ENCODE measurements around the gene IL18BP.

Gene IL18BP

GRCh38 chr11:71996517-71996916 lies 2.2 kb upstream of the IL18BP start:
- in situ Hi-C loops (cut with MboI; ENCODE audit: low sequenced_read_pairs) = no loop called here

GRCh38 chr11:71996946-71997345 lies 1.8 kb upstream of the IL18BP start:
- in situ Hi-C loops (cut with MboI; ENCODE audit: low sequenced_read_pairs) = no loop called here

- in situ Hi-C loops (cut with MboI; ENCODE audit: low sequenced_read_pairs) = no loop called here
These were observed 1.1 kb upstream of the IL18BP start for GRCh38 chr11:71997594-71997993.

DNA sequence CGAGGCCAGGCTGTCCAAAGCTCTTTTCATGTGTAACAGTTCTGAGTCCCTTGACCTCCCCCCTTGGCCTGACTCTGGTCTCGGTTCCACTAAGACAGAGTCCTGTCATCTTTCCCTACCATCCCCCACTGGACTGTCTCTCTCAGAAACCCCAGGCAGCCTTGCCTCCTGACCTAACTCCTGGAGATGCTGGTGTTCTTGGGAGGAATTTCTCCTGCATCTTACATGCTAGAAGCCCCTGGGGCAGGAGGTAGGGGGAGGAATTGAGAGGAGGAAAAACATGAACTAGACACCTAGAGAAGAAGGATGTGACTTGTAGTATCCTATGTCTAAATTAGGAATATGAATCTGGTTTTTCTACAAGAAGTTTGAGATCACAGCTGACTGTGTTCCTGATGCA lies 648 bp upstream of the IL18BP start:
- in situ Hi-C loops (cut with MboI; ENCODE audit: low sequenced_read_pairs) = no loop called here

DNA sequence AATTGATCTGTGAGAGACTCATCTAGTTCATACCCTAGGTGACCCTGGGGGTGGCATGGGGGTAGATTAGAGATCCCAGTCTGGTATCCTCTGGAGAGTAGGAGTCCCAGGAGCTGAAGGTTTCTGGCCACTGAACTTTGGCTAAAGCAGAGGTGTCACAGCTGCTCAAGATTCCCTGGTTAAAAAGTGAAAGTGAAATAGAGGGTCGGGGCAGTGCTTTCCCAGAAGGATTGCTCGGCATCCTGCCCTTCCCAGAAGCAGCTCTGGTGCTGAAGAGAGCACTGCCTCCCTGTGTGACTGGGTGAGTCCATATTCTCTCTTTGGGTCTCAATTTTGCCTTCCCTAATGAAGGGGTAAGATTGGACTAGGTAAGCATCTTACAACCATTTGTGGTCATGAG lies 653 bp downstream of the IL18BP start:
- in situ Hi-C loops (cut with MboI; ENCODE audit: low sequenced_read_pairs) = no loop called here

- in situ Hi-C loops (cut with MboI; ENCODE audit: low sequenced_read_pairs) = no loop called here
These were observed 1.1 kb downstream of the IL18BP start for GRCh38 chr11:71999798-72000197.

DNA sequence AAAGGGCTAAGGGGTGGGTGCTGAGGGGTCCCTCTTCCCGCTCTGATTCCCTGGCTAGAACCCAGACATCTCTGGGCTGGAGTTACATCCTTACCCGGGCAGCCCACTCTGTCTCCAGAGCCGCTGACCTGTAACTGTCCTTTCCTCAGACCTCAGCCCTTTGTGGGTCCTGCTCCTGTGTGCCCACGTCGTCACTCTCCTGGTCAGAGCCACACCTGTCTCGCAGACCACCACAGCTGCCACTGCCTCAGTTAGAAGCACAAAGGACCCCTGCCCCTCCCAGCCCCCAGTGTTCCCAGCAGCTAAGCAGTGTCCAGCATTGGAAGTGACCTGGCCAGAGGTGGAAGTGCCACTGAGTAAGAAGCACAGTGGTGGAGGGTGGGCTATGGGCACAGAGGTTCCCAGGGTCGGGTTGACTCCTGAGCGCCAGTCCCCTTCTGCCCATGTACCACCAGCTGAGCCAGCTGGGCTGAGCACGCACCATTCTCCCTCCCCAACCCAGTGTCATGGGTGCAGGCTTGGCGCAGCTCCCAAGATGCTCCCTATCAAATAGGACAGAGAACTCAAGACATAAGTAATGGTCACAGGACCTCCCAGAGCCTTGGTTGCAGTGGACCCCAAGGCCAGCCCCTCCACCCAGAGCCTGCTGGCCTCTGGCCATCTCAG lies 1.6 kb downstream of the IL18BP start:
- in situ Hi-C loops (cut with MboI; ENCODE audit: low sequenced_read_pairs) = no loop called here

DNA sequence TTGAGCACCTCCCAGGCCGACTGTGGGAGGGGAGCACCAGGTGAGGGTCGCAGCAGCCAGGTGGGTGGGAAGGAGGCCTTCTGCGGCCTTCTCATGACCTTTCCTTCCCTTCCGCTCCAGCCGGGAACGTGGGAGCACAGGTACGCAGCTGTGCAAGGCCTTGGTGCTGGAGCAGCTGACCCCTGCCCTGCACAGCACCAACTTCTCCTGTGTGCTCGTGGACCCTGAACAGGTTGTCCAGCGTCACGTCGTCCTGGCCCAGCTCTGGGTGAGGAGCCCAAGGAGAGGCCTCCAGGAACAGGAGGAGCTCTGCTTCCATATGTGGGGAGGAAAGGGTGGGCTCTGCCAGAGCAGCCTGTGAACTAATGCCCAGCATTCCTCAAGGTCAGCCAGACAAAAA lies 2.6 kb downstream of the IL18BP start:
- in situ Hi-C loops (cut with MboI; ENCODE audit: low sequenced_read_pairs) = no loop called here

- in situ Hi-C loops (cut with MboI; ENCODE audit: low sequenced_read_pairs) = no loop called here
These were observed 3.3 kb downstream of the IL18BP start for GRCh38 chr11:72001834-72002591.

DNA sequence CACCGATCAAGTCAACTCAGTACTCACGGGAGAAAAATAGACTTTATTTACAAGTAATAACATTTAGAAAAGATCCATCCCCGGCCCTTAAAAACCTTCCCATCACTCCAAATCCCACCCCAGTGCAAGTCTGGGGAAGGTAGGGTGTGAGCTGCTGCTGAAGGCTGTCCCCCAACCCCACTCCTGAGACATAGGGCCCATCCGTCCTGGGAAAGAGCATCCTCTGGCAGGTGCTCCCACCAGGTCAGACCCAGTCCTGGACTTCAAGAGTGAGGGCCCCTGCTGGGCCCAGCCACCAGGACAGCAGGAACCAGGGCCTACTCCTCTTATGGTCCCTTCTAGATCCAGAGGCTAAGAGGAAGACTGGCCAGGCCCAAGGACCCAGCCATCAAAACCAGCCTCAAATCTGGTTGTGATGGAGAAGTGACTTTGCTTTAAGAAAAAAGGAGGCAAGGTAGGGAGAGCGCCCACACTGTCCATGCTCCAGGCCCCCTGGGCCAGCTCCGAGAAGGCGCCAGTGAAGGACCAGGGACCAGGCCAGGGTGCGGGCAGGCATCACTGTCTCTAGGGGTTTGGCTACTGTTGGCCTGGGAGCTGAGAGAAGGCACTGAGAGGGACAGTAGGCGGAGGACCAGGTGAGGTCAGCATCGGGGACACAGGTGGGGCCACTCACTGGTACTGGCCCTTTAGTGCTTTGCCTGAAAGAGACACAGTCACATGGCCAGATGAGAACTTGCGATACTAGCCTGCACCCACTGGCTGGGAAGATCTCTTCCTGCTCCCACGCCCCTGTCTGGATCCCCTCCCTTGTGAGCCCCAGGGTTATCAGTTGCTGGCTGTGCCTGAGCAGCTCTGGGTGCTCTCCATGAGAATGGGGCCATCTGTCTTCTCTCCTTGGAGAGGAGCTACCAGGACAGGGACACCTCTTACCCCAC lies 4.4 kb downstream of the IL18BP start:
- in situ Hi-C loops (cut with MboI; ENCODE audit: low sequenced_read_pairs) = no loop called here

DNA sequence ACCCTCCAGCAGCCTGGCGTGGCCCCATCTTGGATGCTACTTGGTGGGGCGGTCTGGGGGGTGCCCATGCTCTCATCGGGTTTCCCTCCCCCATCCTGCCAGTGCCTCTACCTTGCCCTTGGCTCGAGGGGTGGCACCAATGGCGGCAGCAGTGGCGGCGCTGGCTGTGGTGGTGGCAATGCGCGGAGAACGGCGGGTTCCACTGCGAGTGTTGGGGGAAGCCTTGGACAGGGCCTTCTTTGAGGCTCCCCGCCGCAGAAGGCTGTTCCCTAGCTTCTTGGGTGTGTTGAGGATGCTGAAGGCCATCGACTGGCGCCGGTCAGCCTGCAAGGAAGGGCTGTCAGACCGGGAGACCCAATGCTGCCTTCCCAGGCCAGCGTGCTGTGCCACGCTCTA lies 5.1 kb downstream of the IL18BP start:
- in situ Hi-C loops (cut with MboI; ENCODE audit: low sequenced_read_pairs) = no loop called here

DNA sequence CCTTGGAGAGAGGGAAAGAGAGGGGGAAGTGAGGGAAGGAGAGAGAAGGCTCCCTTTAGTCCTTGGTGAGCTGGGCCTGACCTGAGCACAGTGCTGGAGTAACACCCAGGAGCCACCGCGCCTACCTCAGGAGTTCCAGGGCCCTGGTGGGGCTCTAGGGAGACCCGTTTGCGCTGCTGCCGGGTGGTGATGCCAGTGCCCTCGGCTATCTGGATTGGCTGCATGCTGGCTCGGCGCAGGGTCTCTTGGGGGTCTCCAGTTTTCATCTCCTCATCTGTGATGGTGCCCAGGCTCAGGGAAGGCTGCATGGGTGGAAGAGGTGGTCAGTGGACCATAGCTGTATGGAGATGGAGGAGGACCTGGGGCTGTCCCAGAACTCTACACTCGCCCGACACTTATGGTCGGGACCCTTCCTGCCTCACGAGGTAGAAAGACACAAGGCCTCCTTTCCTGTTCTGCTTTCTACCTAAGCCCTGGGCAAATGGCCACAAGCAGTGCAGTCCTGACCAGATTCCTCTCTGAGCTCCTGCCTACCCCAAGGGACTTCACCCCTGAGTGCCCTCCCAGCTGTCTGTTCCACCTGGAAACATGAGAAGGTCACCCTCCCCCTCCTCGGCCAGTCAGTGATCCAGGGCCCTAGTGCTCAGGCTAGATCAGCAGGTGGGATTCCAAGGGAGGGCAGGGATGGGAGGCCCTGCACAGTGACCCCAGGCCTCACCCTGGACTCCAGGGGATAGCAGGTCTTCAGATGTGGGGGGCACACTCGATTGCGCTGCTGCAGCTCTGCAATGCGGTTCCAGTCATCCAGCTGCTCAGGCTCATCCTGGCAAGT lies 6.0 kb downstream of the IL18BP start:
- in situ Hi-C loops (cut with MboI; ENCODE audit: low sequenced_read_pairs) = no loop called here

GRCh38 chr11:72005347-72006260 lies 6.9 kb downstream of the IL18BP start:
- in situ Hi-C loops (cut with MboI; ENCODE audit: low sequenced_read_pairs) = no loop called here

GRCh38 chr11:72006309-72007088 lies 7.8 kb downstream of the IL18BP start:
- in situ Hi-C loops (cut with MboI; ENCODE audit: low sequenced_read_pairs) = no loop called here

GRCh38 chr11:72007089-72007476 lies 8.4 kb downstream of the IL18BP start:
- in situ Hi-C loops (cut with MboI; ENCODE audit: low sequenced_read_pairs) = no loop called here

GRCh38 chr11:72007587-72007986 lies 8.9 kb downstream of the IL18BP start:
- in situ Hi-C loops (cut with MboI; ENCODE audit: low sequenced_read_pairs) = no loop called here

DNA sequence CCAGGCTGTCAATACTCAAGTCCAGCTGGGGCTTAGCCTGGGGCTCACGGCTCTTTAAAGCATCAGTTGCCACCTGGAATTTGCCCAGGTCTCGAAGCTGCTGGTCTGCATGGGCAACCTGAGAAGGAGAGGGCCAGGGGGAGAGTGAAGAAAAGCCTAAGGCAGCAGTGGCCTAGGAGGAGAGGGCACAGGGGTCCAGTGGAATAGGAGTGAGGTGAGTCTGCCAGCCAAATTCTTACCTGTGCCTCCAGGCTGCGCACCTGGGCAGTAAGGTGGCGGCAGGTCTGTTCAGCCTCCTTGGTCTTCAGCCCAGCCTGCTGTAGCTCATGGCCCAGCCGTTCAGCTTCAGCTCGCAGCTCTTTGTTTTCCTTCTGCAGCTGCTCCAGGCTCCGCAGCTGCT lies 10.0 kb downstream of the IL18BP start:
- in situ Hi-C loops (cut with MboI; ENCODE audit: low sequenced_read_pairs) = no loop called here

GRCh38 chr11:72009156-72009555 lies 10.4 kb downstream of the IL18BP start:
- in situ Hi-C loops (cut with MboI; ENCODE audit: low sequenced_read_pairs) = no loop called here
